Stimulated activated CD8-positive, alpha-beta memory T cell treated with anti-CD3 and anti-CD28 coated beads, Interleukin-4, amount 100 ng/mL, for 24 hours (primary cell): ENCODE measurements around the gene BRD2.
A peak's percentile ranks its signal among the peaks of the same experiment; 100 is the strongest.
"Not testable (repeated sequence)": the region's sequence is repeated elsewhere in the genome, so short reads cannot be mapped to it uniquely, and the experiment has no call there.

ENCODE experiments used
- DNase-seq: peaks from one replicate; pipeline ENCODE4 v3.0.0-alpha.2; 2020; ENCODE audit warnings: low read depth

The BRD2 gene

GRCh38 chr6:32968093-32968866 lies at the start of gene BRD2:
Gene BRD2 (plus strand): TSS chr6:32968594. CDS start chr6:32972899, 4,305 bp downstream.
- peak; percentile 96 for DNase-seq

- DNase-seq = no peak
These were observed 47.7 kb upstream of the BRD2 start for GRCh38 chr6:32920715-32921114.

DNA sequence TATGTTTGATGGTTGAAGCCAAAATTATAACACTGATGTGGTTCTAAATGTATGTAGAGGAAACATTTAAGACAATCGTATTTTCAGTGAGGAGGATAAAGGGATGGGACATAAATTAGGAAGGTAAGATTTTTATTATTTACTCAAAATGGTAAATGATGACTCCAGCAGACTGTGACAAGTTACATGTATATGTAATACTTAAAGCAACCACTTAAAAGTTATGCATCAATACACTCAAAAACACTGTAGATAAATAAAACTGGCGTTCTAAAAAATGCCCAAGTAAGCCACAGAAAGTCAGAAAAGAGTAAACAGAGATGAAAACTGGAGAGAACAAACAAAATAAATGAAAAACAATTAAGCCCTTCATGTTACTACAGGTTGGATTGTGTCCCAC lies 46.3 kb upstream of the BRD2 start:
- no peak for DNase-seq

- DNase-seq = no peak
These were observed 37.2 kb upstream of the BRD2 start for GRCh38 chr6:32931211-32931610.

DNA sequence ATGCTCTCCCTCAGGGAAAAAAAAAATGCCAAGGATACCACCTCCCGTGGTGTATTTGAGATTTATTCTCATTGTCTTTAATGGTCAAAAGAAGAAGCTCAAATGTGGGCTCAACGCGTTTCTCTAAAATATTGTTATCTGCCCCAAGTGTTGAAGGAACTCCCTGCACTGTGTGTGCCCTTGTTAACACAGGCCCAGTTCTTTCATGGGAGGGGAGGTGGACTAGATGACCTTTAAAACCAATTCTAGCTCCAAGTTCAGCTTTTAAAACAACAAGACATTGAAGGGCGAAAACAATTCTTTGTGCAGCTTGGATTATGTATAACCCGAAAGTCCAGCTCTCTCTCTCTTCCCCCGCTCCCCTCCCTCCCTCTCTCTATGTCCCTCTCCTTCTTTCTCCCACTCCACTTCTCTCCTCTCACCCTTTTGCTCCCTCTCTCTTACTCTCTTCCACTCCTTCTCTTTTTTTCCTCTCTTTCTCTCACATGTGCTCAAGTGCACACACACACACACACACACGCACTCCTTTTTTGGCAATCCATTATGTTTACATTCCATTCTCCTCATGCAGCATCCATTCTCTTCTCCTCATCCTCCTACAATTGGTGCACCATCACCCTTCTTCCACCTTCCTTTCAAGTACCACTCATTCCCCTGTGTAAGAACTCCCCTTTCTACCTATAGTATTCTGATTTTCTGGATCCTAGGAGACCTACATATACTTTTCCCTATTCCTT lies 36.1 kb upstream of the BRD2 start:
- DNase-seq = no peak

GRCh38 chr6:32933661-32934085 lies 34.7 kb upstream of the BRD2 start:
- DNase-seq = peak; percentile 63

DNA sequence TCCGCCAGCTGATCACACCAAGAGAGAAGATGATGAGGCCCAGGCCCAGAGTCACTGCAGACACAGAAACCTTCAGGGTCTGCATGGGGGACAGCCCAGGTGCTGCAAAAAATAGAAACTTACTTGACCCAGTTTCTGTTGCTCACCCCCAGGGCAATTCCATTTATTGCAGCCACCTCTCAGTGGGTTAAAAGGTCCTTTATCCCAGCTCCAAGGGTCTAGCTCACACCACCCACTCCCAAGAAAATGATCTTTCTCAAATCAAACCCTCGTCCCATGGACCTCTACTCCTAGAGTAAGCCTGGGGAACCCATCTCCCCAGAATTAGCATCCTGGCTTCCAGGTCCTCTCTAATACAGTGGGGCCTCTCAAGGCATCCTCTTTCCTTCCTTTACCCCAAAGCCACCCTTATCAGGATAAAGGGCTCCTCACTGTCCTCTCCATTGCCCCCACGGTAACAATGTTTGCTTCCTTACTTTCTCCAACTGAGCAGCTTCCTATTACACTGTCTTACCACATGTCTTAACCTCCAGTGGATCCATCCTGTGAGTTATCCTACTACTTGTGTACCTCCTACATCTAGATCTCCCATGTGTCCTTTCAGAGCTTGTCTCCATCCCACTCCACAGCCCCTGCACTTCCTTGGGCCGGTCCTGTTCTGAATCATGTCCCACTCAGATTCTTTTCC lies 32.7 kb upstream of the BRD2 start:
- DNase-seq = no peak

DNA sequence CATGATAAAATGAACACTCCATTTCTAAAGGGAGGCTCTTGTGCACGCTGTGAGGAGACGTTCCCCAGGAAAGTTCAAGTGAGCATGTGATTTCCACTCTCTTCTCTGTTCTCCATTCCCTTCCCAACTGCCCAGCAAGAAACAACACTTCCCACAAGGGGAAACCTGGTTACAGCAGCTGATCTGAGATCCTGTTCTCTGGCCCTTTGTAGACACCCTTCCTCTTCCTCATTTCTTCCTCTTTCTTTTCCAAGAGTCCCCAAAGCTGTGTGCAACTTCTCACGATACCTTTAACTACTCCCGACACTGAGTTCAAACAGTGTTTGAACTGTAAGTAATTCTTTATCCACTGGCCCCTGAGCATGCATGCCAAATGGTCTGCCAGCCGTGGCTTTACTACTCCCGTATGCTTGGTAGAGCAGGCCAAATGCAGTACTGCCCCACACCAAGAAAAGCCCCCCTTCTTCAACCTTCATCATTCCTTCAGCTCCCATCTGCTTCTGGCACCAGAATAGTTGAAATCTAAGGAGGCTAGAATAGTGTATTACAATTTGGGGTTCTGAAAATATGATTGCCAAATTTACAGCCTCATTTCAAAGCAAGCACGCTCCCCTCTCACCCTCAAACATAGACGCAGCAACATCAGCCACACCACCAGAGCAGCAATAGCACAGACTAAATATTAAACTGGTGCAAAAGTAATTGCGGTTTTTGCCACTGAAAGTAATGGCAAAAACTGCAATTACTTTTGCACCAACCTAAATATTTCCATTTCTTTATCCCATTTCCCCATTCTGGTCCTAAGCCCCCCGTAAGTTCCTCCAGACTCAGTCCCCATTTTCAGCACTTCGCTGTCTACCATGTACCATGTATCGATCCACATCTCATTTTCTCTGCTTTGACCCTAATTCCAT lies 31.9 kb upstream of the BRD2 start:
- no peak for DNase-seq

GRCh38 chr6:32937230-32937633 lies 31.2 kb upstream of the BRD2 start:
- no peak for DNase-seq

GRCh38 chr6:32938494-32938893 lies 29.9 kb upstream of the BRD2 start:
- no peak for DNase-seq

- no peak for DNase-seq
These were observed 27.7 kb upstream of the BRD2 start, which contains the start of gene HLA-DMB for GRCh38 chr6:32940656-32941213. Gene HLA-DMB (minus strand): TSS chr6:32941028. CDS start chr6:32940807, 221 bp downstream.

GRCh38 chr6:32941214-32941768 lies 27.1 kb upstream of the BRD2 start:
- peak; percentile 22 for DNase-seq

DNA sequence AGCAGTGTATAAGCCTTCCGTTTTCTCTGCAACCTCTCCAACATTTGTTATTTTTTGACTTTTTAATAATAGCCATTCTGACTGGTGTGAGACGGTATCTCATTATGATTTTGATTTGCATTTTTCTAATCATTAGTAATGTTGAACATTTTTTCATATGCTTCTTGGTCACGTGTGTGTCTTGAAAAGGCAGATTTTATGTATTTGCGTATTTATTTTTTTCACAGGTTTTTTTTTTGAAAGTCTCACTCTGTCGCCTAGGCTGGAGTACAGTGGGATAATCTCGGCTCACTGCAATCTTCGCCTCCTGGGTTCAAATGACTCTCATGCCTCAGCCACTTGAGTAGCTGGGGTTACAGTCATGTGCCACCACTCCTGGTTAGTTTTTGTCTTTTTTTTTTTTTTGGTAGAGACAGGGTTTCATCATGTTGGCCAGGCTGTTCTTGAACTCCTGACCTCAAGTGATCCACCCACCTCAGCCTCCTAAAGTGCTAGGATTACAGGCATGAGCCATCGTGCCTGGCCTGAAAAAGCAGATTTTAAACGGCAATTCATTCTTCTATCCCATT lies 25.8 kb upstream of the BRD2 start:
- not testable (repeated sequence) for DNase-seq

GRCh38 chr6:32943864-32944649 lies 24.3 kb upstream of the BRD2 start:
- DNase-seq = no peak

- peak; percentile 56 for DNase-seq
These were observed 23.2 kb upstream of the BRD2 start for GRCh38 chr6:32945108-32945760.

- no peak for DNase-seq
These were observed 22.4 kb upstream of the BRD2 start for GRCh38 chr6:32945953-32946352.

DNA sequence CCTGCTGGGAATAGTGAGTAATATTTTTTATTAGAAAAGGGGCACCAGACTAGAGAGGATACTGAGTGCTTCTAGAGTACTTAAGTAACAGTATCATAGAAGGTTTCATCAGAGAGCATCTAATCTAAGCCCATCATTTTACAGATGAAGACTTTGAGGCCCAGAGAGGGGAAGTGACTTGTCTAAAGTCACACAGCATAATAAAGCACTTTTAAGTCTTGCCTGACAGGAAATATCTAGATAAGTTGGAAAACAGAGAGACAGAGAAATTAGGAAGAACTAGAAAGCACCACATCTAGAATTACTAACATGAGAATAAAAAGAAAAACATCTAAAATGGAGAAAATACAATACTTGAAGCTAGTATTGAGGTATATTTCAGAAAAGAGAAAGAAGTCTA lies 21.5 kb upstream of the BRD2 start:
- DNase-seq = no peak

- no peak for DNase-seq
These were observed 20.6 kb upstream of the BRD2 start for GRCh38 chr6:32947552-32948465.
